TTC549 (cell line): ENCODE results near the gene NPEPL1.
"Not testable (repeated sequence)": the region's sequence is repeated elsewhere in the genome, so short reads cannot be mapped to it uniquely, and the experiment has no call there.

ENCODE experiments used
- FAIRE-seq: peaks from 2 replicates; lab custom pipeline; 2012; peaks lifted over from hg19 to GRCh38; lab: Jason Lieb, UNC

Gene NPEPL1

GRCh38 chr20:58692579-58693225 lies at the start of gene NPEPL1:
TSS of gene NPEPL1 (plus strand) at chr20:58692800. CDS start at chr20:58692901, 101 bp downstream.
- no peak for FAIRE-seq

GRCh38 chr20:58642896-58643295 lies 49.7 kb upstream of the NPEPL1 start:
- not testable (repeated sequence) for FAIRE-seq

- no peak for FAIRE-seq
Measured at GRCh38 chr20:58645412-58645968, 47.1 kb upstream of the NPEPL1 start.

- FAIRE-seq = no peak
Measured at GRCh38 chr20:58646257-58646656, 46.3 kb upstream of the NPEPL1 start.

GRCh38 chr20:58646703-58647102 lies 45.9 kb upstream of the NPEPL1 start:
- FAIRE-seq = no peak

- FAIRE-seq = no peak
Measured at GRCh38 chr20:58647162-58647795, 45.3 kb upstream of the NPEPL1 start.

GRCh38 chr20:58647796-58648501 lies 44.7 kb upstream of the NPEPL1 start:
- FAIRE-seq = no peak

- FAIRE-seq = not testable (repeated sequence)
Measured at GRCh38 chr20:58648502-58648825, 44.1 kb upstream of the NPEPL1 start.

GRCh38 chr20:58649288-58650180 lies 43.1 kb upstream of the NPEPL1 start:
- FAIRE-seq = no peak

GRCh38 chr20:58650181-58650775 lies 42.3 kb upstream of the NPEPL1 start:
- FAIRE-seq = no peak

GRCh38 chr20:58650776-58651558 lies 41.6 kb upstream of the NPEPL1 start, which contains the start of gene STX16:
TSS of gene STX16 (plus strand) at chr20:58651283. CDS start at chr20:58652007, 724 bp downstream.
- FAIRE-seq = no peak

GRCh38 chr20:58651559-58651945 lies 41.0 kb upstream of the NPEPL1 start:
- FAIRE-seq = no peak

GRCh38 chr20:58651946-58652605 lies 40.5 kb upstream of the NPEPL1 start:
- no peak for FAIRE-seq

GRCh38 chr20:58652606-58653294 lies 39.9 kb upstream of the NPEPL1 start:
- no peak for FAIRE-seq

- FAIRE-seq = no peak
Measured at GRCh38 chr20:58654337-58654736, 38.3 kb upstream of the NPEPL1 start.

- no peak for FAIRE-seq
Measured at GRCh38 chr20:58655328-58656107, 37.1 kb upstream of the NPEPL1 start.

- FAIRE-seq = no peak
Measured at GRCh38 chr20:58656831-58657230, 35.8 kb upstream of the NPEPL1 start.

- no peak for FAIRE-seq
Measured at GRCh38 chr20:58657262-58657661, 35.3 kb upstream of the NPEPL1 start.

GRCh38 chr20:58657986-58658385 lies 34.6 kb upstream of the NPEPL1 start:
- FAIRE-seq = no peak
